ENCODE results near the gene EFHC2.
A peak's percentile ranks its signal among the peaks of the same experiment; 100 is the strongest.

EFHC2 gene

GRCh38 chrX:44343412-44344141, at the start of gene EFHC2:
Gene EFHC2, minus strand, starts transcription at chrX:44343672. Its CDS starts 84 bp downstream, at chrX:44343588.
- DNase-seq, result peak; percentile 81

GRCh38 chrX:44392767-44393166, 49.3 kb upstream of the EFHC2 start:
- no peak for DNase-seq

GRCh38 chrX:44384688-44385338, 41.3 kb upstream of the EFHC2 start:
- no peak for DNase-seq

- no peak for DNase-seq
Observed at GRCh38 chrX:44382871-44383270, 39.4 kb upstream of the EFHC2 start.

- DNase-seq, result no peak
Observed at GRCh38 chrX:44352758-44353157, 9.3 kb upstream of the EFHC2 start.

GRCh38 chrX:44349561-44349960, 6.1 kb upstream of the EFHC2 start:
- DNase-seq, result no peak

GRCh38 chrX:44344687-44345086, 1.2 kb upstream of the EFHC2 start:
- peak; percentile 59 for DNase-seq

- DNase-seq, result peak; percentile 81
Observed at GRCh38 chrX:44344194-44344593, 722 bp upstream of the EFHC2 start.

GRCh38 chrX:44342866-44343265, 606 bp downstream of the EFHC2 start:
- DNase-seq, result no peak

GRCh38 chrX:44338361-44338760, 5.1 kb downstream of the EFHC2 start:
- no peak for DNase-seq

- no peak for DNase-seq
Observed at GRCh38 chrX:44332437-44332836, 11.0 kb downstream of the EFHC2 start.

- peak; percentile 22 for DNase-seq
Observed at GRCh38 chrX:44330227-44330626, 13.2 kb downstream of the EFHC2 start.

GRCh38 chrX:44319550-44319949, 23.9 kb downstream of the EFHC2 start:
- DNase-seq, result no peak

GRCh38 chrX:44317181-44317580, 26.3 kb downstream of the EFHC2 start:
- no peak for DNase-seq

GRCh38 chrX:44314808-44315207, 28.7 kb downstream of the EFHC2 start:
- no peak for DNase-seq

- no peak for DNase-seq
Observed at GRCh38 chrX:44314259-44314734, 29.2 kb downstream of the EFHC2 start.

GRCh38 chrX:44312421-44312820, 31.1 kb downstream of the EFHC2 start:
- DNase-seq, result no peak

- no peak for DNase-seq
Observed at GRCh38 chrX:44310227-44310626, 33.2 kb downstream of the EFHC2 start.

GRCh38 chrX:44308869-44309268, 34.6 kb downstream of the EFHC2 start:
- no peak for DNase-seq

GRCh38 chrX:44306356-44306755, 37.1 kb downstream of the EFHC2 start:
- no peak for DNase-seq

GRCh38 chrX:44305921-44306320, 37.6 kb downstream of the EFHC2 start:
- DNase-seq, result no peak

GRCh38 chrX:44303119-44303518, 40.4 kb downstream of the EFHC2 start:
- no peak for DNase-seq

- no peak for DNase-seq
Observed at GRCh38 chrX:44299177-44299576, 44.3 kb downstream of the EFHC2 start.

- DNase-seq, result no peak
Observed at GRCh38 chrX:44291468-44292092, 51.9 kb downstream of the EFHC2 start.

All from CD4-positive, alpha-beta T cell treated with Interleukin-12 subunit alpha and Interleukin-12 subunit beta, for 1 hour (primary cell).